Prostate gland (tissue), 2 donors: ENCODE data around the gene SLC24A3. TPM values are rescaled to one million over a fixed set of nuclear protein-coding genes. Genes with fewer than 3 reads are reported as not detected.
A peak's percentile ranks its signal among the peaks of the same experiment; 100 is the strongest.

Experiments
- DNase-seq: peaks from one replicate; pipeline ENCODE4 v3.0.0-alpha.2; 2019; ENCODE audit warnings: low spot score
- H3K27ac ChIP-seq, 2 donors: fragments of 200-600 bp; sonication (generic); 2 replicates each; pipeline ENCODE4 v1.5.1; 2017 to 2019
- H3K27me3 ChIP-seq: fragments of 200-600 bp; sonication (generic); replicated peaks from 2 replicates; pipeline ENCODE4 v1.5.1; 2019; ENCODE audit not compliant: insufficient read depth
- H3K36me3 ChIP-seq, 2 donors: fragments of 200-600 bp; sonication (generic); 1 replicate in 1 of 2; 2 replicates in 1 of 2; pipeline versions ENCODE4 v1.5.1 to v1.8.1; 2017 to 2019
- H3K4me1 ChIP-seq: fragments of 200-600 bp; sonication (generic); replicated peaks from 2 replicates; pipeline ENCODE4 v1.5.1; 2019
- H3K4me3 ChIP-seq, 2 donors: fragments of 200-600 bp; sonication (generic); 2 replicates each; pipeline ENCODE4 v1.5.1; 2017 to 2019
- H3K9me3 ChIP-seq: fragments of 200-600 bp; sonication (generic); 2 replicates; pipeline ENCODE4 v1.5.1; 2017
- POLR2A ChIP-seq: fragments of 450-650 bp; IDR thresholded peaks from one replicate; pipeline ENCODE4 v1.6.1; 2016; ENCODE audit warnings: antibody characterized with exemption, mild to moderate bottlenecking
- POLR2AphosphoS5 ChIP-seq: sonication (generic); formaldehyde crosslinking; IDR thresholded peaks from one replicate; pipeline ENCODE4 v1.6.1; 2017; ENCODE audit warnings: antibody characterized with exemption
- WGBS: methylation state at CpG from one replicate; pipeline ENCODE4 v1.1.5; 2018; 5-methylcytosine and 5-hydroxymethylcytosine counted together
- intact Hi-C: fragments of 100-400 bp; cut with DNase I; formaldehyde crosslinking; loops from one replicate; pipeline ENCODE4 v1.14.2; 2022
- total RNA-seq, 2 donors: library from RNA; depleted of rRNA; stranded (reverse); fragments of >200 nt; gene quantifications; one replicate each; pipeline ENCODE4 v1.1.0, GENCODE V29; 2016
- TF ChIP-seq, protein P1 (sequence below), 4 experiments: fragments of 200-600 bp in 2 of 4; fragments of 450-650 bp in 2 of 4; sonication (generic) in 2 of 4; IDR thresholded peaks; 1 replicate in 3 of 4; 2 replicates in 1 of 4; pipeline ENCODE4 v1.5.1; 2016 to 2019; ENCODE audit warnings: antibody characterized with exemption in 4 of 4, mild to moderate bottlenecking in 2 of 4, moderate library complexity in 2 of 4

Gene SLC24A3
- total RNA-seq, 2 donors from 2014 or later: 4.6 to 8.0 TPM

DNA sequence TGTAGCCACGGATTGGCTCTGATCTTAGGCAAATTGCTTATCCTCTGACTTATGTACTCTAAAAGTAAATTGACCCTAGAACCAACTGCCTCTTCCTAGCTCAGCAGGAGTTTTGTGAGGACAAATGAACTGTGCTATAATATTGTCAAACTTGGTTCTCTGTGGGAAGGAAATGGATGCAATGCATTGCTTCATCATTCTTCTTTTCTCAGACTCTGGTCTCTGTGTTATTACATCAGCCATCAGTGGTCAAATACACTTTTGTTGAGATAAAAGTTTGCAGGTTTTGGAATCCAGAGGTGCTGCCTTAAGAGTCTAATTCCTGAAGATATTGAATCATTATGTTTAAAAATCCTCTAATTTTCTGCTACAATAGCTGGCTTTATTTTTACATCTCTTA lies 64.9 kb downstream of the SLC24A3 start:
- Histone ChIP-seq H3K27ac (no peak overlapping the region), H3K36me3 (no peaks in the 10 kb centered on the region), H3K9me3 (no peaks in the 10 kb centered on the region), H3K27me3 (no peaks in the 10 kb centered on the region), H3K4me1 (no peaks in the 10 kb centered on the region), H3K4me3 (no peak overlapping the region)
- 92% methylated on average over 1 of the region's 1 CpG for WGBS
- TF ChIP-seq POLR2AphosphoS5 (no peak), POLR2A (no peak)
- TF ChIP-seq, protein P1, sequence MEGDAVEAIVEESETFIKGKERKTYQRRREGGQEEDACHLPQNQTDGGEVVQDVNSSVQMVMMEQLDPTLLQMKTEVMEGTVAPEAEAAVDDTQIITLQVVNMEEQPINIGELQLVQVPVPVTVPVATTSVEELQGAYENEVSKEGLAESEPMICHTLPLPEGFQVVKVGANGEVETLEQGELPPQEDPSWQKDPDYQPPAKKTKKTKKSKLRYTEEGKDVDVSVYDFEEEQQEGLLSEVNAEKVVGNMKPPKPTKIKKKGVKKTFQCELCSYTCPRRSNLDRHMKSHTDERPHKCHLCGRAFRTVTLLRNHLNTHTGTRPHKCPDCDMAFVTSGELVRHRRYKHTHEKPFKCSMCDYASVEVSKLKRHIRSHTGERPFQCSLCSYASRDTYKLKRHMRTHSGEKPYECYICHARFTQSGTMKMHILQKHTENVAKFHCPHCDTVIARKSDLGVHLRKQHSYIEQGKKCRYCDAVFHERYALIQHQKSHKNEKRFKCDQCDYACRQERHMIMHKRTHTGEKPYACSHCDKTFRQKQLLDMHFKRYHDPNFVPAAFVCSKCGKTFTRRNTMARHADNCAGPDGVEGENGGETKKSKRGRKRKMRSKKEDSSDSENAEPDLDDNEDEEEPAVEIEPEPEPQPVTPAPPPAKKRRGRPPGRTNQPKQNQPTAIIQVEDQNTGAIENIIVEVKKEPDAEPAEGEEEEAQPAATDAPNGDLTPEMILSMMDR (IDR thresholded peaks at IDR 0.05): no peak
- intact Hi-C loops: loop anchor here (10.0 kb wide), 1 partner anchor 63 kb away; the partner anchor contains the start of gene SLC24A3
- no peak for DNase-seq

DNA sequence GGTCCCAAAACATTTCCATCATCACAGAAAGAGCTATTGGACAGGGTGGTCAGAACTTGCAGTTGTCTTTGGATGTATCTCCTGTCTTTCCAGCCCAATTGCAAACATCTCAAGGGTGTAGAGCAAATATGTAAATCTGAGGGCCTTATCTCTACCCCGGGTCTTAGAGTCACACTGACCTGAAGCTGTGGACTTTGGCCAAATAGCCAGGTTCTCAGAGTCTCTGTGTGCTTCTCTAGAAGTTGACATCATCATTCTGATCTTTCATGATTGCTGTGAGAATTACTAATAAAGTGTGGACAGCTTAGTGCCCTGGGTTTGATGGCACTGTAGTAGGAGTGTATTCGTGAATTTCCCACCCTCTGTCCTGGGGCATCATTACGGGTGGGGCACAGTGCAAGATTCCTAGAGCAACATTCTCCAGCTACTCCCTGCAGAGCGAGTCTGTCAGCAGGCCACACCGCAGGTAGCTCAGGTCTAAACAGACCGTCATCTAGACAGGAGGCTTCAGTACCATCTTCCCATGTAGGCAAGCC lies 71.1 kb downstream of the SLC24A3 start:
- WGBS: 78% methylated on average over 6 of the region's 6 CpGs
- intact Hi-C loops: no loop called here
- no peaks in the 10 kb centered on the region for H3K9me3 ChIP-seq
- no peak for TF ChIP-seq POLR2AphosphoS5
- no peak for TF ChIP-seq POLR2A
- TF ChIP-seq, protein P1 (IDR thresholded peaks at IDR 0.05): no peak
- no peak overlapping the region for H3K4me3 ChIP-seq
- H3K27ac ChIP-seq: no peak overlapping the region
- H3K27me3 ChIP-seq: no peaks in the 10 kb centered on the region
- no peaks in the 10 kb centered on the region for H3K36me3 ChIP-seq
- no peak for DNase-seq
- H3K4me1 ChIP-seq: no peaks in the 10 kb centered on the region

DNA sequence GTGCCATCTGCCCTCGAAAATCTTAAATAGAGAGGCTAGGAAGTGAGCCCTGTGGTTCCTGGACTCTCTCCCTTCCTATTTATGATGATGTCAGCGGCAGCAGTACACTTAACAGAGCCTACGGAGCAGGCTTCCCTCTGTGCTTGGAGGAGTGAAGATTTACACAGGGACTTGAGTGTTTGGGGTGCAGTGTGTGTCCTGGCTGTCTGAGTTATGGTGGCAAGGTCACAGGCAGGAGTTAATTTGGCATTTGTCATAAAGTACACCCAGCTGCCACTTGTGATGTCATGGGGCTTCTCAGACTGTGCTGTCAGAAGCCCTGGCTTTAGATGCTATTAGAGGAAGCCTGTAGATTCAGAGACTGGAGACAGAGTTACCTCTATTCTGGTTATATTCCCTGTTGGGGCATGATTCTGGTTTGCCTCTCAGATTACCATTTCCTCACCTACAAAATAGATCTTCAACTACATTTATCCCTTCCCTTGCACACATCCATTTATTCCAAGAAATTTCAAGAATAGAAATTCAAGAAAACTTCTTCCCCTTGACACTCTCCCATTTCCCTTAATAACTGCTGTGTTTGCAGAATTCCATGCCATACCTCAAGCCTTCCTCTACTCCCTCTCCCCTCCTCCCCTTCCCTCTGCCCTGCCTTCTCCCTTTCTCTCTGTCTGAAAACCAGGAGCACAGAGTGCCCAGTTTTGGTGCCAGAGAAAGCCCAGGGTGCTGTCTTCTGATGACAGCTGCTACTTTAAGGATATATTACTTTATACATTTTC lies 72.1 kb downstream of the SLC24A3 start:
- no peak overlapping the region for H3K27ac ChIP-seq
- H3K4me1 ChIP-seq: no peaks in the 10 kb centered on the region
- TF ChIP-seq POLR2A (no peak), POLR2AphosphoS5 (no peak)
- TF ChIP-seq, protein P1 (IDR thresholded peaks at IDR 0.05): no peak
- intact Hi-C loops: no loop called here
- H3K4me3 ChIP-seq: no peak overlapping the region
- no peaks in the 10 kb centered on the region for H3K27me3 ChIP-seq
- H3K36me3 ChIP-seq: no peaks in the 10 kb centered on the region
- DNase-seq: no peak
- no peaks in the 10 kb centered on the region for H3K9me3 ChIP-seq
- WGBS: 56% methylated on average over 3 of the region's 3 CpGs

DNA sequence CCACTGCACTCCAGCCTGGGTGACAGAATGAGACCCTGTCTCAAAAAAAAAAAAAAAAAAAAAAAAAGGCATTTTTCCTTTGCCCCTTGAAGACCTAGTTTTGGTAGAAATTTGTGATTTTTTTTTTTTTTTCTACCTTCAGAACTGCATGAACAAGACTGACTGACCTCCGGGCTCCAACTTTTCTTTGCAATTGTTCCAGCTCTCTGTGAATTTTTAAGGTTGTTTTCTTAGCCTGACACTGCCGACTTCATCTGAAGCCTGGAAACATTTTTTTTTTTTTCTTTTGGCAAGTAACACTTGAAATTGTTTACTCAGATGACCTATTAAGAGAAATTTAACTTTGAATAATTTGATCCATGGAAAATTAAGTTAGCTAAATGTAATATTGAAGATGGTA lies 73.0 kb downstream of the SLC24A3 start:
- no peaks in the 10 kb centered on the region for H3K27me3 ChIP-seq
- WGBS: 16% methylated on average over 2 of the region's 2 CpGs
- H3K36me3 ChIP-seq: no peaks in the 10 kb centered on the region
- no peak for DNase-seq
- TF ChIP-seq, protein P1 (IDR thresholded peaks at IDR 0.05): no peak
- no peak for TF ChIP-seq POLR2A
- TF ChIP-seq POLR2AphosphoS5: no peak
- no peak overlapping the region for H3K4me3 ChIP-seq
- intact Hi-C loops: no loop called here
- H3K27ac ChIP-seq: peak overlapping the region in 1 of 2 donors; percentile 5
- no peaks in the 10 kb centered on the region for H3K4me1 ChIP-seq
- no peaks in the 10 kb centered on the region for H3K9me3 ChIP-seq

DNA sequence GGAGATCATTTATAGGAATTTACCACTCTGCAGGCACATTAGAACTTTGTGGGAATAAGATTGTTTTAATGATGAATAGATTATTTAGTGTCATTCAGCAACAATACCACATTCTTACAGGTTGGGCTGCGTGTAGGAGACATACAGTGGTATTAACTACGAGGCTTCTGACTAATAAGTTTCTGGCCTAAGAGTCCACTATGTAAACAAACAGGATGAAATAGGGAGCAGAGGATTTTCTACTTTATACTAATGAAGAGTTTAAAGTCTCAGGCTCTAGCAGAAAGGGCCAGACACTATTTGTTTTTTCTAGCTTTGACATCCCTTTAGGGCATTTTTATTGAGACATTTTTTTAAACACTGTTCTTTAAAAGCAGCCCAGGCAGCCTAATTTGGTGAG lies 75.6 kb downstream of the SLC24A3 start:
- peak overlapping the region in 1 of 2 donors; percentile 15 for H3K27ac ChIP-seq
- intact Hi-C loops: no loop called here
- DNase-seq: no peak
- TF ChIP-seq POLR2AphosphoS5 (no peak), POLR2A (no peak)
- TF ChIP-seq, protein P1 (IDR thresholded peaks at IDR 0.05): no peak
- H3K27me3 ChIP-seq: no peaks in the 10 kb centered on the region
- no peak overlapping the region for H3K4me3 ChIP-seq
- no peaks in the 10 kb centered on the region for H3K4me1 ChIP-seq
- WGBS: 14% methylated on average over 2 of the region's 2 CpGs
- H3K36me3 ChIP-seq: no peaks in the 10 kb centered on the region
- no peaks in the 10 kb centered on the region for H3K9me3 ChIP-seq
